ENCODE measurements around the gene SKAP2. TPM values are rescaled to one million over a fixed set of nuclear protein-coding genes. Genes with fewer than 3 reads are reported as not detected.
A peak's percentile ranks its signal among the peaks of the same experiment; 100 is the strongest.

Gene SKAP2
- total RNA-seq, 4 donors from 2014 or later = 36.0 to 53.8 (median 45.8) TPM

DNA sequence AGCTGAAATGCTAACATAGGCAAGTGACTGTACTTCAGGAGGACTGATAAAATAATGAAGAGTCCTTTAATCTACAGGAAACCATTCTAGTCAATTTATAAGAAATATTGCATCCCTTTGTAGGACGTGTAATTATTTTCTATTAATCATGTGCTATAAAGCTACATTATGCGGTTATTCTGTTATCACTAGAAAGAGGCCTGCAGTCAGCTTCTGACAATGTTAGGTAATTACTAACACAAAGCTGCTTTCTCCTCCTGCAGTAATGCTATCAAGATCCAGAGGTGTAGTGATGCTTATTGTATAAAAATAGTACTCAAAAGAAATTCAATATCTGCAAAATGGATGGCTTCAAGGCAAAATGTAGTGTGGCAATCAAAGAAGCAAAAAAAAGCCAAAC lies 191.1 kb downstream of the SKAP2 start:
- TF ChIP-seq, protein P1, sequence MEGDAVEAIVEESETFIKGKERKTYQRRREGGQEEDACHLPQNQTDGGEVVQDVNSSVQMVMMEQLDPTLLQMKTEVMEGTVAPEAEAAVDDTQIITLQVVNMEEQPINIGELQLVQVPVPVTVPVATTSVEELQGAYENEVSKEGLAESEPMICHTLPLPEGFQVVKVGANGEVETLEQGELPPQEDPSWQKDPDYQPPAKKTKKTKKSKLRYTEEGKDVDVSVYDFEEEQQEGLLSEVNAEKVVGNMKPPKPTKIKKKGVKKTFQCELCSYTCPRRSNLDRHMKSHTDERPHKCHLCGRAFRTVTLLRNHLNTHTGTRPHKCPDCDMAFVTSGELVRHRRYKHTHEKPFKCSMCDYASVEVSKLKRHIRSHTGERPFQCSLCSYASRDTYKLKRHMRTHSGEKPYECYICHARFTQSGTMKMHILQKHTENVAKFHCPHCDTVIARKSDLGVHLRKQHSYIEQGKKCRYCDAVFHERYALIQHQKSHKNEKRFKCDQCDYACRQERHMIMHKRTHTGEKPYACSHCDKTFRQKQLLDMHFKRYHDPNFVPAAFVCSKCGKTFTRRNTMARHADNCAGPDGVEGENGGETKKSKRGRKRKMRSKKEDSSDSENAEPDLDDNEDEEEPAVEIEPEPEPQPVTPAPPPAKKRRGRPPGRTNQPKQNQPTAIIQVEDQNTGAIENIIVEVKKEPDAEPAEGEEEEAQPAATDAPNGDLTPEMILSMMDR (IDR thresholded peaks at IDR 0.05) = no peak
- no peak for ATAC-seq (ENCODE audit: low FRiP score)
- no peak for DNase-seq (ENCODE audit: low spot score)

DNA sequence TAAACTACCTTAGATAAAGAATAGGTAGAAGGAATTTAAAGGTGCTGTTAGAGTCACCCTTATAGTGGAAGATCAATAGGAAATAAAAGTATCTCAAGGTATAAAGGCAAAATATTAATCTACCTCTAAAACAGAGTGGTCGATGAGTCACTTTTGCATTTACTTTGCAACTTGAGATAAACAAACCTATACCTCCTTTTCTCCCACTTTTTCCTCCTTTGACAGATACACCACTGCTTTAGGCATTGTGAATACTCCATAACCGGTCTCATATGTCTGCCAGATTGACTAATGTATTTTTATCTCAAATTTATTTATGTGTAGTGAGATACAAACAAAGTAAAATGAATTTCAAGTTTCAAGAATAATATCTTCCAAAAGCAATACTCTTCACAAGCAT lies 193.5 kb downstream of the SKAP2 start:
- DNase-seq (ENCODE audit: low spot score) = no peak
- no peak for ATAC-seq (ENCODE audit: low FRiP score)
- TF ChIP-seq, protein P1 (IDR thresholded peaks at IDR 0.05) = no peak

DNA sequence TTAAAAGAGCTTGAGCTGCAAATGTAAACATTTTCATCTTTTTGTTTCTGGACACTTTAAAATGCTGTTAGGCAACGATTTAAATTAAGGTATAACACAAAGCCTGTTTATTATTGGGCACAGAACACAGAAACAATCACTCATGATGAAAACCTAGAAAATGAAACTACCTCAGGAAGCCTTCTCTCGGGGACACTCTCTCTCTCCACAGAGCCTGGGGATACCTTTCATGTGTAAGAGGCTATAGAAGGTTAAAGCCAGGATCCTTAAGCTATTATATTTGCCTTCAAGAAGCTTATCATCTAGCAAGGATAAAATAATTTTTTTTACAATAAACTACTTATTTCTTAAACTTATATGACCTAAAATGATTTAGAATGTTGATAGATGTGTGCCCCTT lies 194.1 kb downstream of the SKAP2 start:
- DNase-seq (ENCODE audit: low spot score) (no peak), ATAC-seq (ENCODE audit: low FRiP score) (no peak)
- TF ChIP-seq, protein P1 (IDR thresholded peaks at IDR 0.05) = no peak

DNA sequence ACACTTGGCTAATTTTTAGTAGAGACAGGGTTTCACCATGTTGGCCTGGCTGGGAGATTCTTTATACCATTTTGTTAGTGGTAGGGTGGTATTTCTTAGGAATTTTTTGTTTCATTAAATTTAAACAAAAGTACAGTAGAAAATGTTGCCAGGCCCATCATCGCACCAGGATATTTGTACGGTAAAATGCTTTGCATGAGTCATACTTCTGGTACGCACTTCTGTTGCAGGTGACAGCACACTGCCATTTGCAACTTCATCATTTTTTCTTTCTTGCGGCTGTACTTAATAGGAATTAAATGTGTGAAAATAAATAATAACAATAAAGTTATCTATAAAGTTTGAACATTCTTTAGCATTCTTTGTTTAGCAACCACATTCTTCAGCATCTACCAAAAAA lies 195.6 kb downstream of the SKAP2 start:
- TF ChIP-seq, protein P1 (IDR thresholded peaks at IDR 0.05) = no peak
- DNase-seq (ENCODE audit: low spot score) = no peak
- no peak for ATAC-seq (ENCODE audit: low FRiP score)

DNA sequence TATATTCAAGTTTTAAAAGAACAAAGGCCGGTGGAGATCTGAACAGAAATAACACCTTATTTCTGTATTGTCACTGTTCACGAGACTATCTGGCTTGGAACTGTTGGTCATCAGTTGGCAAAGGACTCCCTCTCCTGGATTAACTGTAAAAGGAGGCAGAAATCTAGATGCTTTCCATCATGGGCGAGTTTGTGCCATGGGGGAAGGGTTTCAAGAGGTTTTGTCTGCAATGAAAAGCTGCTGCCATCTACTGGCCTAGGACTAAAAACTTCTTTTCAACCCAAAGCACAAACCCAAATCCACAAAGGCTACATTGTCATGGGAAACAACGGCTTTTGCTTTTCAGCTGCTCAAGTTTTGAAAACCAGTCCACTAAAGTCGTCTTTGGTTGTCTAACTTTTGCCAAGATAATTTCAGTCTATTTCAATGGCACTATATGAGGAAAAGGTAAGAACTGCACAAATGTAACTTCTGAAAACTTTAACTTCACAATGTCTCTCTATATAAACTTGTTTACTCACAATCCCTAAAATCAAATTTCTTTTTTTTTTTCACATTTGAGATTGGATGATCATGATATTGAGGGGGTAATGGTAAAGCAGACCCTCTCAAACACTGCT lies 196.8 kb downstream of the SKAP2 start:
- DNase-seq (ENCODE audit: low spot score) = no peak
- ATAC-seq (ENCODE audit: low FRiP score) = peak; percentile 87
- TF ChIP-seq, protein P1 (IDR thresholded peaks at IDR 0.05) = peak in 1 of 3 donors; percentile 39

DNA sequence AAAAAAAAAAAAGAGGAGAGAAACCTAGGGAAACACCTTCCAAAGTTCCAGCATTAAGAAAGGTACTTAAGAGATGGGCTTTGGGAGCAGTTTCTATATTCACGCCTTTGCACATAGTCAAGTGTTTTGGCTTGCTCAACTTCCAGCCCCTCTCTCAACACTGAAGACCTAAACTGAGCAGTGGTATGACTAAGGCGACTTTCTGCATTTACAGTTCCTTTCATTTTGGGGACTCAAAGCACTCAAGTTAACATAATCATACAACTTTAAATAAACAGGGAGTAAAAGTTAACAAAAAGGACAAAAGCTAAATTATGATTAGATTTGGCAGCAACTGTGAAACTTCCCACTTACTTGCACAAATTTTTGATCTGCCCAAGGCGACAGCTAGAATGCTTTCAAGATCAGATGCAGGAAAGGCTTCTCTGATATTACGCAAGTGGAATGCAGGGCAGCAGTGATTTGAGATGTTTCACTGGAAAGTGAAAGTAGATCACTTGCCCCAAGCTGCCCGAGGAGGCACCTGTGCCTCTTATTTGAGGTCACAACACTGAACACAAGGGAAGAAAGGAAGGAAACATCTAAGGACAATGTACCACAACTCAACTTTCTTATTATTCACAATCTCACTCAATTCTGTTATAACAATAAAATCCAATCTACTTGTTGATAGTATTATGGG lies 199.5 kb downstream of the SKAP2 start:
- TF ChIP-seq, protein P1 (IDR thresholded peaks at IDR 0.05) = no peak
- DNase-seq (ENCODE audit: low spot score) (no peak), ATAC-seq (ENCODE audit: low FRiP score) (peak; percentile 75)

DNA sequence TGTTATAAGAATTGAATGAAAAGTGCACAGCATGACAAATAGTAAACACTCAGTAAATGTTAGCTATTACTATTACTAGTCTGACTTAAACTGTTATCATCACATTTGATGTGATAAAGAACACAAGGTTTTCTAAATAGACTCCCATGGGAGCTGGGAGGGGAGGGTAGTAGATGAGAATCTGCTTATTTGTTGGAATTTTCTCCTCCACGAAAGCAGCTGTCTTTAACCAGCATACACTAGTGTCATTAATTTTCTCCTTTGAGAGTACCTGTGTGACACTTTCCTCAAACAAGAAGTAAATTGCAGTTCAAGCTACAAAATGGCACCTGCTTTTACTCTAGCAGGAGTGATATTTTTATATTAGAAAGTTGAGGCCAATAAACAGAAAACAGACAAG lies 200.1 kb downstream of the SKAP2 start:
- TF ChIP-seq, protein P1 (IDR thresholded peaks at IDR 0.05) = no peak
- ATAC-seq (ENCODE audit: low FRiP score) = no peak
- DNase-seq (ENCODE audit: low spot score) = no peak
